HepG2 (cell line): ENCODE results near the gene TNIP3. TPM values are rescaled to one million over a fixed set of nuclear protein-coding genes. Genes with fewer than 3 reads are reported as not detected.

Source experiments
- ATAC-seq: fragments of 200-7000 bp; cut with Tn5 transposase; 3 replicates; pipeline ENCODE4 v1.9.1; 2020; ENCODE audit warnings: mild to moderate bottlenecking, moderate library complexity
- BruUV-seq: library from RNA; stranded (reverse); fragments of 400-500 nt; replicated peaks from 2 replicates; lab custom pipeline; 2021; lab: Mats Ljungman, UMichigan
- CTCF ChIA-PET: fragments of 300-600 bp; formaldehyde crosslinking; extraction: SDS; loops from one replicate; lab custom pipeline; 2021; ENCODE audit warnings: low total read pairs, inconsistent platforms, low intra/inter-chr PET ratio; lab: Yijun Ruan, JAX
- POLR2A ChIA-PET: fragments of 350-600 bp; sonication (Branson Sonifier 250); formaldehyde crosslinking; loops from one replicate; lab custom pipeline; 2020; ENCODE audit warnings: antibody characterized with exemption, inconsistent platforms; lab: Yijun Ruan, JAX
- DNase-seq: peaks from one replicate; pipeline ENCODE4 v3.0.0-alpha.2; 2015; ENCODE audit warnings: low spot score
- FAIRE-seq: peaks from 3 replicates; lab custom pipeline; 2011; peaks lifted over from hg19 to GRCh38; lab: Jason Lieb, UNC
- H2AFZ ChIP-seq: one replicate; pipeline ENCODE4 v1.6.1; 2011; ENCODE audit warnings: low read length, inconsistent platforms
- H3K27ac ChIP-seq: fragments of 300-600 bp; 3 replicates; pipeline ENCODE4 v1.8.0; 2011; ENCODE audit warnings: mixed run types, mild to moderate bottlenecking, mixed read lengths, low read length, inconsistent platforms; ENCODE audit not compliant: insufficient read depth; ENCODE audit errors: extremely low read length
- H3K27me3 ChIP-seq, 2 experiments: fragments of 200-600 bp in 1 of 2; 2 replicates in 1 of 2; 3 replicates in 1 of 2; pipeline versions ENCODE4 v1.6.0 to v1.8.0; 2011; ENCODE audit warnings: low read length in 2 of 2, mild to moderate bottlenecking in 2 of 2, moderate library complexity in 2 of 2, inconsistent platforms in 1 of 2; ENCODE audit not compliant: insufficient read depth in 2 of 2, control insufficient read depth in 1 of 2
- H3K36me3 ChIP-seq, 2 experiments: fragments of 200-600 bp in 1 of 2; replicated peaks in 1 of 2; 2 replicates in 1 of 2; 3 replicates in 1 of 2; pipeline versions ENCODE4 v1.5.1 to v1.8.0; 2011; ENCODE audit warnings: low read length in 2 of 2, inconsistent platforms in 1 of 2; ENCODE audit not compliant: insufficient read depth in 2 of 2, control insufficient read depth in 1 of 2
- H3K4me1 ChIP-seq: 2 replicates; pipeline ENCODE4 v1.5.1; 2012; ENCODE audit warnings: low read length, inconsistent platforms; ENCODE audit not compliant: insufficient read depth
- H3K4me2 ChIP-seq: 2 replicates; pipeline ENCODE4 v1.6.0; 2011; ENCODE audit warnings: low read depth, low read length, inconsistent platforms
- H3K4me3 ChIP-seq, 3 experiments: fragments of 200-600 bp in 1 of 3; sonication (generic), shearing (Covaris generic) in 1 of 3; replicated peaks in 1 of 3; 2 replicates each; pipeline ENCODE4 v1.5.1; 2011 to 2016; ENCODE audit warnings: low read length in 3 of 3, inconsistent platforms in 2 of 3, low read depth in 2 of 3, mild to moderate bottlenecking in 2 of 3, control low read depth in 1 of 3, mixed read lengths in 1 of 3; ENCODE audit not compliant: insufficient read depth in 1 of 3
- H3K79me2 ChIP-seq: one replicate; pipeline ENCODE4 v1.6.1; 2011; ENCODE audit warnings: low read length, inconsistent platforms; ENCODE audit not compliant: insufficient read depth
- H3K9ac ChIP-seq: 2 replicates; pipeline ENCODE4 v1.6.0; 2011; ENCODE audit warnings: mild to moderate bottlenecking, low read depth, low read length, inconsistent platforms; ENCODE audit not compliant: insufficient read depth
- H3K9me3 ChIP-seq: 2 replicates; pipeline ENCODE4 v1.5.1; 2012; ENCODE audit warnings: mild to moderate bottlenecking, low read length
- H4K20me1 ChIP-seq: 2 replicates; pipeline ENCODE4 v1.6.0; 2011; ENCODE audit warnings: inconsistent platforms, mild to moderate bottlenecking, low read length, moderate library complexity; ENCODE audit not compliant: insufficient read depth
- CHCHD3 ChIP-seq: sonication (generic); formaldehyde crosslinking; IDR thresholded peaks from 2 replicates; pipeline ENCODE4 v1.8.0; 2022; ENCODE audit warnings: mild to moderate bottlenecking, missing genetic modification reagents, moderate library complexity
- CREBL2 ChIP-seq: sonication (generic); formaldehyde crosslinking; IDR thresholded peaks from 2 replicates; pipeline ENCODE4 v1.8.1; 2023; ENCODE audit warnings: missing genetic modification reagents, mild to moderate bottlenecking, borderline replicate concordance
- MTA1 ChIP-seq: sonication (generic); formaldehyde crosslinking; IDR thresholded peaks from 2 replicates; pipeline ENCODE4 v1.4.0; 2020; ENCODE audit warnings: missing genetic modification reagents, mild to moderate bottlenecking, borderline replicate concordance
- SP1 ChIP-seq, 2 experiments: fragments of 450-650 bp in 1 of 2; sonication (generic) in 1 of 2; formaldehyde crosslinking in 1 of 2; IDR thresholded peaks; 2 replicates each; pipeline versions ENCODE4 v1.4.0 to v1.6.1; 2016 to 2020; ENCODE audit warnings: missing genetic modification reagents in 1 of 2
- SP4 ChIP-seq: sonication (generic); formaldehyde crosslinking; IDR thresholded peaks from 2 replicates; pipeline ENCODE4 v1.8.1; 2023; ENCODE audit warnings: mild to moderate bottlenecking, missing genetic modification reagents
- ZNF280B ChIP-seq: sonication (generic); formaldehyde crosslinking; IDR thresholded peaks from 2 replicates; pipeline ENCODE4 v1.5.0; 2020; ENCODE audit warnings: missing genetic modification reagents, mild to moderate bottlenecking, borderline replicate concordance
- ZNF317 ChIP-seq: sonication (generic); formaldehyde crosslinking; IDR thresholded peaks from 2 replicates; pipeline ENCODE4 v1.5.0; 2020; ENCODE audit warnings: mild to moderate bottlenecking, missing genetic modification reagents
- WGBS: methylation state at CpG from one replicate; pipeline ENCODE4 v1.1.6; 2017; ENCODE audit warnings: low lambda C conversion rate; 5-methylcytosine and 5-hydroxymethylcytosine counted together
- in situ Hi-C: cut with HindIII; loops from 2 replicates; pipeline ENCODE4 v1.10.0; 2017; ENCODE audit warnings: low pct_unique_long_range_greater_than_20kb; ENCODE audit not compliant: extremely low pct_ligation_motif_present
- intact Hi-C: fragments of 100-400 bp; cut with micrococcal nuclease; formaldehyde crosslinking; loops from one replicate; pipeline ENCODE4 v1.10.0; 2022; ENCODE audit not compliant: unreplicated experiment
- polyA plus RNA-seq, 8 experiments: library from polyadenylated mRNA; depleted of rRNA in 3 of 8; stranded (reverse) in 7 of 8; unstranded in 1 of 8; fragments of >200 nt; fragmentation: Illumina TruSeq in 4 of 8; extraction: Trizol in 4 of 8; gene quantifications; 2 replicates each; pipeline versions ENCODE4 v1.2.1 to v1.2.3, GENCODE V29; 2011 to 2016; ENCODE audit warnings: low read depth in 4 of 8, missing spikeins in 1 of 8, mixed read lengths in 1 of 8; ENCODE audit not compliant: insufficient read depth in 1 of 8
- total RNA-seq, 5 experiments: library from RNA; depleted of rRNA; stranded (reverse); fragments of >200 nt; fragmentation: Illumina TruSeq; extraction: Trizol; gene quantifications; 2 replicates each; pipeline ENCODE4 v1.2.3, GENCODE V29; 2016; ENCODE audit warnings: low read depth in 1 of 5

Gene TNIP3
- total and polyA plus RNA-seq, 2 of the 13 experiments (the other 11 are each of a cell fraction or from before 2014, with no cell fraction given), result not detected

- no peaks in the 10 kb centered on the region for H3K4me1 ChIP-seq
- H3K9ac ChIP-seq, result no peak overlapping the region
- CTCF ChIA-PET, result no interaction called here
- H3K9me3 ChIP-seq, result no peaks in the 10 kb centered on the region
- intact Hi-C loops (no loop called here), in situ Hi-C loops (no loop called here)
- no TSS peak for BruUV-seq
- no peak overlapping the region; the same call in 1 of the 2 replicates for H3K4me2 ChIP-seq
- H4K20me1 ChIP-seq, result no peaks in the 10 kb centered on the region
- H3K79me2 ChIP-seq, result no peaks in the 10 kb centered on the region
- POLR2A ChIA-PET, result no interaction called here
- DNase-seq, result no peak
- no peak overlapping the region for H3K4me3 ChIP-seq
- no peak for FAIRE-seq
- H2AFZ ChIP-seq, result no peak overlapping the region
- WGBS, result 0% methylated on average over 3 of the region's 3 CpGs
- no peaks in the 10 kb centered on the region for H3K27me3 ChIP-seq
- no peak for TF ChIP-seq SP4 (CRISPR knock-in tag)
- no peak for TF ChIP-seq ZNF317 (CRISPR knock-in tag)
- TF ChIP-seq CREBL2 (CRISPR knock-in tag), result no peak
- TF ChIP-seq MTA1 (CRISPR knock-in tag), result no peak
- no peak for TF ChIP-seq CHCHD3 (CRISPR knock-in tag)
- TF ChIP-seq SP1 (IDR thresholded peaks at IDR 0.05), result no peak
- no peak for TF ChIP-seq SP1 (CRISPR knock-in tag; IDR thresholded peaks at IDR 0.05)
- ATAC-seq, result no peak
- H3K27ac ChIP-seq, result no peak overlapping the region
- no peaks in the 10 kb centered on the region for H3K36me3 ChIP-seq
Measured at GRCh38 chr4:121182296-121182695, 18.2 kb upstream of the TNIP3 start.

- Histone ChIP-seq H3K36me3 (no peaks in the 10 kb centered on the region), H3K27me3 (no peaks in the 10 kb centered on the region), H3K9ac (no peak overlapping the region), H3K79me2 (no peaks in the 10 kb centered on the region), H4K20me1 (no peaks in the 10 kb centered on the region), H3K4me2 (no peak overlapping the region), H3K27ac (no peak overlapping the region), H3K4me1 (no peaks in the 10 kb centered on the region), H3K9me3 (no peaks in the 10 kb centered on the region), H3K4me3 (no peak overlapping the region), H2AFZ (no peak overlapping the region)
- FAIRE-seq (no peak), ATAC-seq (no peak), DNase-seq (no peak)
- 0% methylated on average over 1 of the region's 1 CpG for WGBS
- in situ Hi-C loops, result no loop called here
- intact Hi-C loops, result no loop called here
- ChIA-PET CTCF (no interaction called here), POLR2A (no interaction called here)
- BruUV-seq, result no TSS peak
- TF ChIP-seq ZNF280B (CRISPR knock-in tag), result no peak
Measured at GRCh38 chr4:121181493-121181892, 17.4 kb upstream of the TNIP3 start.
